GM12891 (cell line): ENCODE data around the gene PALD1.
A peak's percentile ranks its signal among the peaks of the same experiment; 100 is the strongest.
"Not testable (repeated sequence)": the region's sequence is repeated elsewhere in the genome, so short reads cannot be mapped to it uniquely, and the experiment has no call there.

Experiments
- DNase-seq: peaks from one replicate; pipeline ENCODE4 v3.0.0; 2011; ENCODE audit warnings: low spot score; ENCODE audit not compliant: insufficient read length
- FAIRE-seq: peaks from 2 replicates; lab custom pipeline; 2011; peaks lifted over from hg19 to GRCh38; lab: Jason Lieb, UNC
- PAX5 ChIP-seq: IDR thresholded peaks from 2 replicates; pipeline ENCODE4 v1.6.1; 2011; ENCODE audit warnings: low read length, moderate library complexity, mild to moderate bottlenecking; ENCODE audit not compliant: insufficient read depth, severe bottlenecking
- POLR2A ChIP-seq: IDR thresholded peaks from 2 replicates; pipeline ENCODE4 v1.6.1; 2011; ENCODE audit warnings: low read depth, low read length, control low read depth
- POLR2AphosphoS5 ChIP-seq: IDR thresholded peaks from 2 replicates; pipeline ENCODE4 v1.6.1; 2011; ENCODE audit warnings: low read depth, low read length, control low read depth
- POU2F2 ChIP-seq: IDR thresholded peaks from 2 replicates; pipeline ENCODE4 v1.6.1; 2011; ENCODE audit warnings: low read depth, mild to moderate bottlenecking, control low read depth, low read length, moderate library complexity
- SPI1 ChIP-seq: IDR thresholded peaks from 2 replicates; pipeline ENCODE4 v1.6.1; 2011; ENCODE audit warnings: low read depth, low read length, control low read depth
- TAF1 ChIP-seq: IDR thresholded peaks from 2 replicates; pipeline ENCODE4 v1.6.1; 2011; ENCODE audit warnings: low read depth, low read length, control low read depth

The PALD1 gene

DNA sequence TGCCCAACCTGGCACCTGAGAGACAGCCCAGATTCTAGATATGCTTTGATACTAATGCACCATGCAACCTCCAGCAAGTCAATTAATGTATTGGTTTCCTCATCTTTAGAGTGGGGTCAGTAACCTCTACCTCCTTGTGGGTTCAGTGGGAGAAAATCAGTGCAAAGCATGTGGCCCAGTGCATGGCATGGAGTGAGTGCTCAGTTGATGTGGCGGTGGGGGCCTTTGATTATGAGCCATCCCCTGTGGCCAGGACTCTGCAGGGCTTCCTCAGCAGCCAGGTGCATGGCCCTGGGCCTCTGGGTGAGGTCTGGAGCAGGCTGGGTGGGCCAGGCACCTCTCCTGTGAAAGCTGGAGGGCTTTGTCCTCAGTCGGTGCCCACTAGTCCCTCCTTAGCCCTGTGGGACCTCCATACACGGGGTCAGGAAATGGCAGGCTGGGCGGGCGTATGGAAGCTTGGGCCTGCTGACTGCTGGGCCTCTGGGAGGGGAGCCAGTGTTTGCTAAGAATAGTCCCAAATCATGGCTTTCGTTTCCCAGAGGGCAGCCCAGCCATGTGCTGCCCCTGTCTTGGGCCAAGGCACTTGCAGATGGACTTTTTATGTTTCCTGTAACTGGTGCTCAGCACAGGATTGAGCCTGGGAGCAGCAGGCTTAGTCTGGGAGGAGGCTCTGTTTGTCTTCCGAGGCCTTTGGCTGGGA is 3.4 kb downstream of the PALD1 start:
- no peak for DNase-seq
- TF ChIP-seq POLR2A (no peak), SPI1 (no peak), POLR2AphosphoS5 (no peak), PAX5 (no peak), POU2F2 (no peak), TAF1 (no peak)
- no peak for FAIRE-seq

DNA sequence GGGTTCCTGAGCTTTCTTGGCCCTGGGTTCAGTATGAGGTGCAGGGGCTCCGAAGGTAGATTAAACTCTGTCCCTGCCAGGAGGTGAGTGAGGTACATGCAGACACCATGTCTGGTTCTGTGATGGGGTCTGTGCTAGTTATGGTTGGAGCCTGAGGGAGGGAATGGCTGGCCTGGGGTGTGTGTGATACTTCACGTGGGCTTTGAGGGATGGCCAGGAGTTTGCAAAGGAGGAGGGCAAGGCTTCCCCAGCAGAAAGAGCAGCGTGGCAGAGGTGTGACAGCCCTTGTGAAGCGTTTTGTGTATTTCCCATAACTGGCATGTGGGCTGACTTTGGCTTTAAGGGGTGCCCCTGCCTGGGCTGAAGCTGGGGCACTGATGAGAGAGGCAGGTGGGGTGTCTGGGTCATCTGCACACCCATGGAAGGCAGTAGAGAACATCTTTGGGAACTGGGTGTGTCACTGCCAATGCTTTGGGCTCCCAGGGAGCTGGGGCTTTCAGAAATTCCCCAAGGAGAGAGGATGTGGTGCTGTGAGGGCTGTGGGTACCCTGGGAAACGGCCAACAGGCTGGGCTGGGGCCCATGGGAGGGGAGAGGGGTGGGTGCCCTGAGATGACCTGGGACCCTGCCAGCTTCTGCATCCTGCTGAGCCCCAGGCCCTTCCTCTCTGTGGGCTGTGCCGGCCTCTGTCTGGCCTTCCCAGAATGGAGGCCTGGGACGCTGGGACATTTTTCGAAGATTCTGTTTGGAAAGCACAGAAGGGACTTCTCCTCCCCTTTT is 4.6 kb downstream of the PALD1 start:
- no peak for FAIRE-seq
- DNase-seq: no peak
- TF ChIP-seq PAX5: no peak
- TF ChIP-seq POLR2A: no peak
- no peak for TF ChIP-seq POU2F2
- TF ChIP-seq TAF1: no peak
- no peak for TF ChIP-seq POLR2AphosphoS5
- TF ChIP-seq SPI1: no peak

DNA sequence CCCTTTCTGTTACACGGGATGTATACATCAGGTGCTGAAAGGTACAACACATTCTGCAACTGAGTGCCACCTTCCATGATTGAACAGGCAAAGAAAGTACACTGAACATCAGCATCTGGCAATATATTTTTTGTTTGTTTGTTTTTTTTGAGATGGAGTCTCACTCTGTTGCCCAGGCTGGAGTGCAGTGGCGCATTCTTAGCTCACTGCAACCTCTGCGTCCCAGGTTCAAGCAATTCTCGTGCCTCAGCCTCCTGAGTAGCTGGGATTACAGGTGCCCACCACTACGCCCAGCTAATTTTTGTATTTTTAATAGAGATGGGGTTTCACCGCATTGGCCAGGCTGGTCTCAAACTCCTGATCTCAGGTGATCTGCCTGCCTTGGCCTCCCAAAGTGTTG is 5.3 kb downstream of the PALD1 start:
- not testable (repeated sequence) for FAIRE-seq, DNase-seq

DNA sequence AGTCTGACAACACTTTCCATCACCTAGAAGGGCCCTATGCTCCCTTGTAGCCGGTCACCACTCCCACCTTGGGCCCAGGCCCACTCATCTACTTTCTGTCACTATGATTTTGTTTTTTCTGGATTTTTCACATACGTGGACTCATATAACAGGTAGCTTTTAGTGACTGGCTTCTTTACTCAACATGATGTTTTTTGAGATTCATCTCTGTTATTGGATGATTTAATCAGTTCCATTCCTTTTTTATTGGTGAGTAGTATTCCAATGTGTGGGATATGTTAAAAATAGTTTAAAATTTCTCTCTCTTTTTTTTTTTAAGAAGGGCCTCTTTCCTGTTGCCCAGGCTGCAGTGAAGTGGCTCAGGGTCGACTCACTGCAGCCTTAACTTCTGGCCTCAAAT is 9.3 kb downstream of the PALD1 start:
- TF ChIP-seq TAF1: no peak
- TF ChIP-seq POLR2A: no peak
- TF ChIP-seq PAX5: no peak
- TF ChIP-seq SPI1: no peak
- no peak for TF ChIP-seq POU2F2
- no peak for TF ChIP-seq POLR2AphosphoS5
- DNase-seq (no peak), FAIRE-seq (no peak)

DNA sequence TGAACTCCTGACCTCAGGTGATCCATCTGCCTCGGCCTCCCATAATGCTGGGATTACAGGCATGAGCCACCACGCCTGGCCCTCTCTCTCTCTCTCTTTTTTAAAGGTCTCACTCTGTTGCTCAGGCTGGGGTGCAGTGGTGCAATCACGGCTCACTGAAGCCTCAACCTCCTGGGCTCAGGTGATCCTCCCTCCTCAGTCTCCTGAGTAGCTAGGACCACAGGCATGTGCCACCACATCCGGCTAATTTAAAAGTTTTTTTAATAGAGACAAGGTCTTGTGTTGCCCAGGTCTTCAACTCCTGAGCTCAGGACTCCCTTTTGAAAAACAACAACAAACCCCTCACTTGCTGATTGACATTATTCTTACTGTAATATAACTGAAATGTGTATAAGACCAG is 11.6 kb downstream of the PALD1 start:
- no peak for TF ChIP-seq TAF1
- TF ChIP-seq PAX5: no peak
- TF ChIP-seq POLR2AphosphoS5: no peak
- no peak for TF ChIP-seq SPI1
- TF ChIP-seq POU2F2: no peak
- TF ChIP-seq POLR2A: no peak
- FAIRE-seq: peak; percentile 56
- DNase-seq: no peak

DNA sequence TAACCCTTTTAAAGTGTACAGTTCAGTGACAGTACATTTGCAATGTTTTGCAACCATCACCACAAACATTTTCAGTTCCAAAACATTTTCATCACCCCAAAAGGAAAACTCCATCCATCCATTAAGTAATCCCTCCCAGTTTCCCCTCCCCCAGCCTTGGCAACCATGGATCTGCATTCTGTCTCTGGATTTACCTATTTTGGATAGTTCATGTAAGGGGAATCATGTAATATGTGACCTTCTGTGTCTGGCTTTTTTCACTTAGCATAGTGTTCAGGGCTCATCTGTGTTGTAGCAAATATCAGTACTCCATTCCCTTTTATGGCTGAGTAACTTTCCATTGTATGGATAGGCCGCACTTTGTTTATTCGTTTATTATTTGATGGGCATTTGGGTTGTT is 13.0 kb downstream of the PALD1 start:
- no peak for DNase-seq
- no peak for TF ChIP-seq TAF1
- TF ChIP-seq PAX5: no peak
- no peak for TF ChIP-seq POLR2A
- TF ChIP-seq POLR2AphosphoS5: no peak
- TF ChIP-seq POU2F2: no peak
- TF ChIP-seq SPI1: no peak
- peak; percentile 75 for FAIRE-seq

DNA sequence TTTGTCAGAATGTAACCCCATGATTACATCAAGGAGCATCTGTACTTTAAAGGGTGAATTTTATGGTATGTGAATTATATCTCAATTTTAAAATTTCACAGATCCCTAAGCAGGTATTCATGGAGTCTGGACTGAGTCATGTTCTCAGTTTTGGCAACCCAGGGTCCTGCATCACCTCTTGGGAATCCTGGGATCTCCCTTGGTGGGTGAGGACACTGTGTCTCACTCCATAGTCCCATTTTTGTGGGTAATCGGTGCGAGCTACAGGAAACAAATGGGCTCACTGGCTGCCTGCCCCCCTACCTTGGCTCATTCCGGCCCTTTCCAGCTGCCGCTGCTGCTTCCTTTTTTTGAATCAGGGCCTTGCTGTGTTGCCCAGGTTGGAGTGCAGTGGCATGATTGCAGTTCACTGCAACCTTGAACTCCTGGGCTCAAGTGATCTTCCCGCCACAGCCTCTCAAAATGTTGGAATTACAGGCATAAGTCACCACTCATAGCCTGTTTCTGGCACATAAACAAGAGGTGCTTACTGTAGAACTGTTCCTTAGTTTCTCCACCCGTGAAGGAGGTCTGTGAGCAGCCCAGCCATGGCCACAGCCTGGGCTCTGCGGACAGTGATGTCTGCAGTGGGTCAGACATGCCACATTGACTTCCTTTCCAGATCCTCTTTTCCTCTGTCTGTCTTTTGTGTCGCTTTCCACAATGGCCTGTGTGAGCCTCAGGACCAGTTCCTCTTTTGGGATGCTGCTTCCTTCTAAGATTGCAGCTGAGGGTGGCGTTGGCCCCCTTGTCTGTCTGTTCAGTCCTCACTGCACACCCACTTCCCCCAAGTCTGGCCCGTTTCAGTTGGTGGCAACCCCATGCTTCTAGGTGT is 14.5 kb downstream of the PALD1 start:
- FAIRE-seq: peak; percentile 93
- TF ChIP-seq TAF1: no peak
- TF ChIP-seq POLR2A: no peak
- peak; percentile 97 for TF ChIP-seq SPI1
- no peak for TF ChIP-seq POU2F2
- no peak for DNase-seq

DNA sequence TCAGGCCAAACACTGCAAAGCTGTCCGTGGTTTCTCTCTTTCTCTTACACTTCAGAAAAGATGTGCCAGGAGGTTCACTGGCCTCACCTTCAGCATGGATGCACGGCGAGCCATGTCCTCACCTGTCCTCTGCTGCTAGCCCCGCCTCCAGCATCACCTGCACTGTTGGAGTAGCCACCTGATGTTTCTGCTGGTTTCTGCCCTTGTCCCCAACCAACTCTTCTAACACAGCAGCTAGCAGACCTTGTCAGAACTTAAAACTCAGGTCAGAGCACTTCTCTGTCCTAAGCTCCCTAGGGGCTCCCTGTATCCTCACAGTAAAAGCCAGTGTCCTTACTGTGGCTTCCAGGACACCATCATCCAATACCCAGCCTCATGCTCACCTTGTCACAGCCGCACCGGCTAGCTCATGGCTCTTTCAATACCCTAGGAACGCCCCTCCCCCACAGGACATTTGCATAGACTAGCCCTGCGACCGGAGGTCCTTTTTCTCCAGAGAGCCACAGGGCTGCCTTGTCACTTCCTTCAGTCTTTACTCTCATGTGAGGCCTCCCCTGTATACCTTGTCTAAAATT is 15.2 kb downstream of the PALD1 start:
- FAIRE-seq: no peak
- TF ChIP-seq TAF1: peak; percentile 79
- no peak for TF ChIP-seq PAX5
- peak; percentile 99 for TF ChIP-seq POU2F2
- no peak for TF ChIP-seq SPI1
- no peak for TF ChIP-seq POLR2A
- TF ChIP-seq POLR2AphosphoS5: no peak
- peak; percentile 69 for DNase-seq

DNA sequence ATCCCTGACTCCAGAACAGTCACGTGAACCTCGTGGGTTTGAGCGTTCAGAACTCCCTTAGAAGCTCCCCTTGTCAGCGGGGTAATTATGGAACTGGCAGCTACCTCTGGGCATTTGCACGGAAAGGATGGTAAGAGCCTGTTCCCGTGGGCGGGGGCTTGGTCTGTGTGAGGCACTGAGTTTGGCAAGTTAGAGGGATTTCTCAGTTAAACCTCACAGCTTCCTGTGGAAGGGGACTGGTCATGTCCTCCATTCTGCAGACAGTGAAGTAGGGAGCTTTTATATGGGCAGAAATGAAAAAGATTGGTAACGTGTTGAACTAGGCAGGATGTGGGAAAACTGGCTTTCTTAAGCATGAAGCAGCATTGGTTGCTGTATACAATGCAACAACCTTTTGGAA is 16.0 kb downstream of the PALD1 start:
- no peak for FAIRE-seq

More for the DNA sequence above, 16.0 kb downstream of the PALD1 start:
- no peak for TF ChIP-seq POU2F2
- TF ChIP-seq POLR2AphosphoS5: no peak
- TF ChIP-seq PAX5: no peak
- TF ChIP-seq POLR2A: no peak
- no peak for DNase-seq
